NCI-H446 treated with DMSO at 0.1 percent for 48 hours (cell line): ENCODE data around the gene SHANK1.
A peak's percentile ranks its signal among the peaks of the same experiment; 100 is the strongest.

ENCODE experiments used
- DNase-seq: peaks from one replicate; lab custom pipeline; 2025; lab: John Stamatoyannopoulos, UW

The SHANK1 gene

GRCh38 chr19:50686310-50687032, 33.1 kb downstream of the SHANK1 start:
- no peak for DNase-seq

- peak; percentile 49 for DNase-seq
Measured at GRCh38 chr19:50679177-50680125, 40.2 kb downstream of the SHANK1 start.

GRCh38 chr19:50678323-50678722, 41.3 kb downstream of the SHANK1 start:
- no peak for DNase-seq

- no peak for DNase-seq
Measured at GRCh38 chr19:50677636-50678035, 42.0 kb downstream of the SHANK1 start.

GRCh38 chr19:50676625-50677197, 42.9 kb downstream of the SHANK1 start:
- DNase-seq = no peak

GRCh38 chr19:50673118-50673517, 46.5 kb downstream of the SHANK1 start:
- DNase-seq = no peak

- no peak for DNase-seq
Measured at GRCh38 chr19:50670102-50670380, 49.6 kb downstream of the SHANK1 start.

- no peak for DNase-seq
Measured at GRCh38 chr19:50669302-50670101, 50.1 kb downstream of the SHANK1 start.

GRCh38 chr19:50668879-50669278, 50.7 kb downstream of the SHANK1 start:
- no peak for DNase-seq

- DNase-seq = no peak
Measured at GRCh38 chr19:50668416-50668815, 51.2 kb downstream of the SHANK1 start.

GRCh38 chr19:50667759-50668231, 51.8 kb downstream of the SHANK1 start:
- no peak for DNase-seq

- no peak for DNase-seq
Measured at GRCh38 chr19:50667177-50667758, 52.3 kb downstream of the SHANK1 start.

GRCh38 chr19:50666346-50667176, 53.0 kb downstream of the SHANK1 start:
- DNase-seq = no peak

GRCh38 chr19:50664204-50664603, 55.4 kb downstream of the SHANK1 start:
- DNase-seq = no peak

GRCh38 chr19:50663482-50663790, 56.2 kb downstream of the SHANK1 start:
- DNase-seq = no peak

GRCh38 chr19:50662651-50663481, 56.7 kb downstream of the SHANK1 start:
- DNase-seq = no peak

GRCh38 chr19:50661766-50662650, 57.6 kb downstream of the SHANK1 start:
- no peak for DNase-seq

- no peak for DNase-seq
Measured at GRCh38 chr19:50661023-50661422, 58.6 kb downstream of the SHANK1 start.

GRCh38 chr19:50660088-50660366, 59.6 kb downstream of the SHANK1 start:
- DNase-seq = no peak
